Skin epidermis (tissue), 12 donors: ENCODE results near the gene CORIN.
"Not testable (repeated sequence)": the region's sequence is repeated elsewhere in the genome, so short reads cannot be mapped to it uniquely, and the experiment has no call there.

Experiments
- H3K27ac ChIP-seq, 21 experiments: fragments of 200-600 bp; sonication (generic) in 11 of 21; one replicate each; pipeline ENCODE4 v1.5.0; 2020; ENCODE audit warnings: mild to moderate bottlenecking in 3 of 21, inconsistent platforms in 2 of 21, moderate library complexity in 2 of 21
- H3K4me3 ChIP-seq, 7 experiments: fragments of 200-600 bp; sonication (generic) in 2 of 7; one replicate each; pipeline ENCODE4 v1.5.0; 2020; ENCODE audit warnings: inconsistent platforms in 2 of 7, mild to moderate bottlenecking in 2 of 7, moderate library complexity in 1 of 7

Gene CORIN

GRCh38 chr4:47615385-47615784 lies 222.5 kb downstream of the CORIN start:
- Histone ChIP-seq H3K27ac (no peak overlapping the region), H3K4me3 (no peak overlapping the region)

GRCh38 chr4:47612116-47613023 lies 225.5 kb downstream of the CORIN start:
- Histone ChIP-seq H3K4me3 (no peak overlapping the region), H3K27ac (no peak overlapping the region)

- Histone ChIP-seq H3K4me3 (no peak overlapping the region), H3K27ac (no peak overlapping the region)
These were observed 231.4 kb downstream of the CORIN start for GRCh38 chr4:47606482-47606881.

- no peak overlapping the region for H3K27ac ChIP-seq
- no peak overlapping the region for H3K4me3 ChIP-seq
These were observed 239.0 kb downstream of the CORIN start for GRCh38 chr4:47598896-47599295.

GRCh38 chr4:47598320-47598719 lies 239.5 kb downstream of the CORIN start:
- no peak overlapping the region for H3K4me3 ChIP-seq
- no peak overlapping the region for H3K27ac ChIP-seq

- Histone ChIP-seq H3K27ac (no peak overlapping the region), H3K4me3 (no peak overlapping the region)
These were observed 240.2 kb downstream of the CORIN start for GRCh38 chr4:47597696-47598095.

GRCh38 chr4:47590325-47590724 lies 247.5 kb downstream of the CORIN start:
- no peak overlapping the region for H3K27ac ChIP-seq
- no peak overlapping the region for H3K4me3 ChIP-seq

GRCh38 chr4:47579235-47579634 lies 258.6 kb downstream of the CORIN start:
- H3K27ac ChIP-seq = no peak overlapping the region
- no peak overlapping the region for H3K4me3 ChIP-seq

GRCh38 chr4:47577779-47578553 lies 259.9 kb downstream of the CORIN start:
- Histone ChIP-seq H3K27ac (peak overlapping the region in 5 of 21 experiments; percentile 1 to 69 (median 28)), H3K4me3 (no peak overlapping the region)

GRCh38 chr4:47572981-47573380 lies 264.9 kb downstream of the CORIN start:
- no peak overlapping the region for H3K4me3 ChIP-seq

GRCh38 chr4:47570816-47571215 lies 267.1 kb downstream of the CORIN start:
- Histone ChIP-seq H3K4me3 (no peak overlapping the region), H3K27ac (no peak overlapping the region)

More at GRCh38 chr4:47572981-47573380, 264.9 kb downstream of the CORIN start:
- H3K27ac ChIP-seq = no peak overlapping the region

- H3K4me3 ChIP-seq = no peak overlapping the region
- no peak overlapping the region for H3K27ac ChIP-seq
These were observed 270.4 kb downstream of the CORIN start for GRCh38 chr4:47567511-47567910.

- H3K27ac ChIP-seq = no peak overlapping the region
- no peak overlapping the region for H3K4me3 ChIP-seq
These were observed 270.9 kb downstream of the CORIN start for GRCh38 chr4:47566969-47567368.

- Histone ChIP-seq H3K27ac (no peak overlapping the region), H3K4me3 (no peak overlapping the region)
These were observed 271.3 kb downstream of the CORIN start for GRCh38 chr4:47566566-47566965.

GRCh38 chr4:47562297-47562696 lies 275.6 kb downstream of the CORIN start:
- Histone ChIP-seq H3K4me3 (no peak overlapping the region), H3K27ac (no peak overlapping the region)

- H3K27ac ChIP-seq = no peak overlapping the region
These were observed 276.5 kb downstream of the CORIN start for GRCh38 chr4:47561331-47561730.

GRCh38 chr4:47560682-47561081 lies 277.2 kb downstream of the CORIN start:
- Histone ChIP-seq H3K4me3 (no peak overlapping the region), H3K27ac (no peak overlapping the region)

More at GRCh38 chr4:47561331-47561730, 276.5 kb downstream of the CORIN start:
- H3K4me3 ChIP-seq = no peak overlapping the region

GRCh38 chr4:47557255-47557654 lies 280.6 kb downstream of the CORIN start:
- Histone ChIP-seq H3K27ac (no peak overlapping the region), H3K4me3 (no peak overlapping the region)

- H3K4me3 ChIP-seq, H3K27ac ChIP-seq: not testable (repeated sequence)
These were observed 281.9 kb downstream of the CORIN start for GRCh38 chr4:47555920-47556319.

GRCh38 chr4:47553329-47554125 lies 284.3 kb downstream of the CORIN start:
- no peak overlapping the region for H3K27ac ChIP-seq
- no peak overlapping the region for H3K4me3 ChIP-seq
